H9 (cell line): Measurements from ENCODE around the gene ANTXR2. TPM values are rescaled to one million over a fixed set of nuclear protein-coding genes. Genes with fewer than 3 reads are reported as not detected.

Experiments used
- DNase-seq: peaks from one replicate; pipeline ENCODE4 v3.0.0-alpha.2; 2017
- H2AFZ ChIP-seq: one replicate; pipeline ENCODE4 v1.6.1; 2013; ENCODE audit warnings: mild to moderate bottlenecking, low read length, control low read depth, moderate library complexity
- H2AK5ac ChIP-seq: 2 replicates; pipeline ENCODE4 v1.6.1; 2013; ENCODE audit warnings: low read length, control low read depth, mixed read lengths; ENCODE audit not compliant: insufficient read length
- H2BK120ac ChIP-seq: one replicate; pipeline ENCODE4 v1.6.1; 2013; ENCODE audit warnings: low read depth, mild to moderate bottlenecking, low read length, control low read depth, inconsistent platforms; ENCODE audit not compliant: poor library complexity, severe bottlenecking
- H2BK12ac ChIP-seq: 2 replicates; pipeline ENCODE4 v1.6.1; 2013; ENCODE audit warnings: low read length, control low read depth, mixed read lengths, low read depth; ENCODE audit not compliant: insufficient read length
- H2BK15ac ChIP-seq: 2 replicates; pipeline ENCODE4 v1.6.1; 2013; ENCODE audit warnings: low read depth, low read length, control low read depth
- H2BK20ac ChIP-seq: one replicate; pipeline ENCODE4 v1.6.1; 2013; ENCODE audit warnings: low read depth, mild to moderate bottlenecking, low read length, control low read depth, inconsistent platforms; ENCODE audit not compliant: poor library complexity, severe bottlenecking
- H2BK5ac ChIP-seq: 2 replicates; pipeline ENCODE4 v1.6.1; 2013; ENCODE audit warnings: low read length, control low read depth, mixed read lengths; ENCODE audit not compliant: insufficient read length
- H3K14ac ChIP-seq: 2 replicates; pipeline ENCODE4 v1.6.1; 2013; ENCODE audit warnings: low read length, control low read depth; ENCODE audit not compliant: insufficient read depth
- H3K18ac ChIP-seq: 2 replicates; pipeline ENCODE4 v1.6.1; 2013; ENCODE audit warnings: low read depth, mild to moderate bottlenecking, mixed read lengths, low read length, control low read depth; ENCODE audit not compliant: insufficient read length
- H3K23ac ChIP-seq: 2 replicates; pipeline ENCODE4 v1.6.1; 2013; ENCODE audit warnings: low read length, control low read depth, mixed read lengths, low read depth; ENCODE audit not compliant: insufficient read length
- H3K23me2 ChIP-seq: 2 replicates; pipeline ENCODE4 v1.6.1; 2013; ENCODE audit warnings: low read depth, mild to moderate bottlenecking, mixed read lengths, low read length, control low read depth; ENCODE audit not compliant: insufficient read length, poor library complexity, severe bottlenecking
- H3K27ac ChIP-seq: 2 replicates; pipeline ENCODE4 v1.5.1; 2013; ENCODE audit warnings: low read length, control low read depth, mixed read lengths, low read depth; ENCODE audit not compliant: insufficient read length
- H3K27me3 ChIP-seq: 2 replicates; pipeline ENCODE4 v1.6.1; 2013; ENCODE audit warnings: low read length, control low read depth, inconsistent platforms; ENCODE audit not compliant: insufficient read depth
- H3K4ac ChIP-seq: 2 replicates; pipeline ENCODE4 v1.6.1; 2013; ENCODE audit warnings: low read depth, mild to moderate bottlenecking, control low read depth, inconsistent platforms, low read length, moderate library complexity
- H3K4me1 ChIP-seq: 2 replicates; pipeline ENCODE4 v1.6.1; 2013; ENCODE audit warnings: low read length, control low read depth, inconsistent platforms; ENCODE audit not compliant: insufficient read depth
- H3K4me2 ChIP-seq: 2 replicates; pipeline ENCODE4 v1.6.1; 2013; ENCODE audit warnings: low read length, control low read depth, mixed read lengths; ENCODE audit not compliant: insufficient read length, insufficient read depth
- H3K56ac ChIP-seq: 2 replicates; pipeline ENCODE4 v1.6.1; 2013; ENCODE audit warnings: low read depth, mild to moderate bottlenecking, mixed read lengths, low read length, control low read depth; ENCODE audit not compliant: insufficient read length
- H3K79me1 ChIP-seq: 2 replicates; pipeline ENCODE4 v1.6.1; 2013; ENCODE audit warnings: low read depth, mild to moderate bottlenecking, moderate library complexity, low read length, control low read depth, inconsistent platforms; ENCODE audit not compliant: insufficient read depth, poor library complexity, severe bottlenecking
- H3K79me2 ChIP-seq: 2 replicates; pipeline ENCODE4 v1.6.1; 2013; ENCODE audit warnings: low read length, control low read depth, inconsistent platforms; ENCODE audit not compliant: insufficient read depth
- H3K9ac ChIP-seq: 2 replicates; pipeline ENCODE4 v1.6.1; 2013; ENCODE audit warnings: low read length, control low read depth, mixed read lengths; ENCODE audit not compliant: insufficient read length; ENCODE audit errors: extremely low read depth
- H3K9me3 ChIP-seq: one replicate; pipeline ENCODE4 v1.6.1; 2013; ENCODE audit warnings: low read depth, low read length, inconsistent platforms; ENCODE audit not compliant: control insufficient read depth
- H3T11ph ChIP-seq: one replicate; pipeline ENCODE4 v1.6.1; 2013; ENCODE audit warnings: mild to moderate bottlenecking, low read length, control low read depth, inconsistent platforms
- H4K20me1 ChIP-seq: one replicate; pipeline ENCODE4 v1.6.1; 2013; ENCODE audit not compliant: control insufficient read depth, insufficient read length, insufficient read depth
- H4K5ac ChIP-seq: 2 replicates; pipeline ENCODE4 v1.6.1; 2013; ENCODE audit warnings: low read depth, mild to moderate bottlenecking, mixed read lengths, low read length, control low read depth; ENCODE audit not compliant: insufficient read length
- H4K8ac ChIP-seq: replicated peaks from 2 replicates; pipeline ENCODE4 v1.6.1; 2013; ENCODE audit warnings: low read length, control low read depth, mixed read lengths, low read depth; ENCODE audit not compliant: insufficient read length
- H4K91ac ChIP-seq: 2 replicates; pipeline ENCODE4 v1.6.1; 2013; ENCODE audit warnings: low read depth, mild to moderate bottlenecking, moderate library complexity, mixed read lengths, low read length, control low read depth; ENCODE audit not compliant: insufficient read length
- H3K27ac Mint-ChIP-seq, 3 experiments: 2 replicates in 2 of 3; 3 replicates in 1 of 3; pipeline ENCODE4 v1.8.0; 2020 to 2021; ENCODE audit warnings: mixed read lengths in 3 of 3, mild to moderate bottlenecking in 1 of 3, moderate library complexity in 1 of 3
- H3K27me3 Mint-ChIP-seq: 2 replicates; pipeline ENCODE4 v1.8.0; 2021; ENCODE audit warnings: low read depth, mild to moderate bottlenecking, moderate library complexity, mixed read lengths
- H3K36me3 Mint-ChIP-seq, 3 experiments: 2 replicates in 2 of 3; 3 replicates in 1 of 3; pipeline ENCODE4 v1.8.0; 2020 to 2021; ENCODE audit warnings: low read depth in 3 of 3, mixed read lengths in 3 of 3; ENCODE audit not compliant: insufficient read depth in 1 of 3
- H3K4me1 Mint-ChIP-seq, 2 experiments: 2 replicates each; pipeline ENCODE4 v1.8.0; 2020; ENCODE audit warnings: mixed read lengths in 2 of 2
- H3K4me3 Mint-ChIP-seq, 2 experiments: 2 replicates in 1 of 2; 3 replicates in 1 of 2; pipeline ENCODE4 v1.8.0; 2020 to 2021; ENCODE audit warnings: mild to moderate bottlenecking in 2 of 2, mixed read lengths in 2 of 2, moderate library complexity in 1 of 2
- H3K9me3 Mint-ChIP-seq, 2 experiments: 2 replicates in 1 of 2; 3 replicates in 1 of 2; pipeline ENCODE4 v1.8.0; 2020; ENCODE audit warnings: mild to moderate bottlenecking in 2 of 2, mixed read lengths in 2 of 2, moderate library complexity in 1 of 2
- WGBS: extraction: QIAGEN DNeasy Blood & Tissue Kit; methylation state at CpG from one replicate; pipeline ENCODE4 v1.1.7; 2013; ENCODE audit warnings: missing lambda C conversion rate, low lambda C conversion rate, mixed read lengths; ENCODE audit not compliant: insufficient read length; ENCODE audit errors: extremely low coverage; 5-methylcytosine and 5-hydroxymethylcytosine counted together
- total RNA-seq: library from RNA; stranded (reverse); gene quantifications from 2 replicates; pipeline ENCODE4 v1.2.1, GENCODE V29; 2021
- TF ChIP-seq, protein P1 (sequence below): fragments of 200-600 bp; sonication (generic); conservative IDR thresholded peaks from 3 replicates; pipeline ENCODE4 v1.8.0; 2021; ENCODE audit warnings: antibody characterized with exemption, mild to moderate bottlenecking

Gene ANTXR2
- total RNA-seq, 1 experiment from 2014 or later: 4.7 TPM

DNA sequence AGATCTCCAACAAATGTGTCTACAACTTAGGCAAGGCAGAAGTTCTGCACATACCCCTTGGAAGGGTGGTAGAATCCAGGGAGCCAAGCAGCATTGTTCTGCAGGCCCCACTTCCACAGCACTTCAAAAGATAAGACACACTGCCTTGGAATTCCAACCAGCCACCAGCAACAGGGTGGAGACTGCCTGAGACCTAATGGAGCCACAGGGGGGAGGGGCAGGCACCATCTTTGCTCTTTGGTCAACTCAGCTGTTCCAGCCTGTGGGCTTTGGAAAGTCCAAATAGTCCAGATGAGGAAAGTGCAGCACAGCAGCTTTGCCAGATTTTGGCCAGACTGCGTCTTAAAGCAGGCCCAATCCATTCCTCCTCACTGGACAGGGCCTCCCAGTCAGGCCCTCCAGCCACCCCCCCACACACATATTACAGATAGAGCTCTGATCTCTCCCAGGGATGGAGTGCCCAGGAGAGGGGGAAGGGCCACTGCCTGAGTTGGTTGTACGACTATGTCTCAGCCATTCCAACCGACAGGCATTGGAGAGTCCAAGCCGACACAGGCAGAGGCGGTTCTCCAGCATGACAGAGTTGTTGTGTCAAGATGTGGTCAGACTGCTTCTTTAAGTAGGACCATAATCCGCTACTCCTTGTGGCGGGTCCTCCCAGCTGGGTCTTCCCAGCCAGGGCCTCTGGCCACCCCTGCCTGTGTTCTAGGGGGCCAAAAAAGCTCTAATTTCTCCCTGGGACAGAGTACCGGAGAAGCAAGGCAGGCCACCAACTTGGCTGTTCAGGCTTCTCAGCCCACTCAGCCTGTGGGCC is 42.5 kb upstream of the ANTXR2 start:
- H3K56ac ChIP-seq: no peak overlapping the region
- H2AFZ ChIP-seq: no peak overlapping the region
- Mint-ChIP-seq H3K27me3 (peaks cover 6% of the 10 kb centered on the region), H3K4me3 (no peak overlapping the region; a peak in 1 of 5 replicates), H3K4me1 (no peaks in the 10 kb centered on the region), H3K27ac (no peak overlapping the region), H3K9me3 (peaks cover 0 to 4% of the 10 kb centered on the region in 2 experiments; a peak in 1 of 5 replicates), H3K36me3 (no peaks in the 10 kb centered on the region; a peak in 1 of 7 replicates)
- H2BK12ac ChIP-seq: no peak overlapping the region
- H3K4me2 ChIP-seq: no peak overlapping the region
- no peak overlapping the region for H3K9ac ChIP-seq
- no peaks in the 10 kb centered on the region for H3K9me3 ChIP-seq
- H3T11ph ChIP-seq: no peak overlapping the region
- no peaks in the 10 kb centered on the region for H3K23me2 ChIP-seq
- no peak overlapping the region for H3K27ac ChIP-seq
- DNase-seq: no peak
- H4K8ac ChIP-seq: no peak overlapping the region
- H4K20me1 ChIP-seq: no peaks in the 10 kb centered on the region
- no peaks in the 10 kb centered on the region for H3K4me1 ChIP-seq
- H3K27me3 ChIP-seq: no peaks in the 10 kb centered on the region
- no peak overlapping the region for H2BK20ac ChIP-seq
- no peak overlapping the region for H3K23ac ChIP-seq
- WGBS: no CpG with 5 or more reads among the region's 8 CpGs
- H3K79me2 ChIP-seq: no peaks in the 10 kb centered on the region
- H3K14ac ChIP-seq: no peak overlapping the region
- no peak overlapping the region for H3K4ac ChIP-seq
- H4K5ac ChIP-seq: no peak overlapping the region
- H3K18ac ChIP-seq: no peak overlapping the region
- no peaks in the 10 kb centered on the region for H3K79me1 ChIP-seq
- H2BK15ac ChIP-seq: no peak overlapping the region
- no peak overlapping the region for H4K91ac ChIP-seq
- H2BK120ac ChIP-seq: no peak overlapping the region
- TF ChIP-seq, protein P1, sequence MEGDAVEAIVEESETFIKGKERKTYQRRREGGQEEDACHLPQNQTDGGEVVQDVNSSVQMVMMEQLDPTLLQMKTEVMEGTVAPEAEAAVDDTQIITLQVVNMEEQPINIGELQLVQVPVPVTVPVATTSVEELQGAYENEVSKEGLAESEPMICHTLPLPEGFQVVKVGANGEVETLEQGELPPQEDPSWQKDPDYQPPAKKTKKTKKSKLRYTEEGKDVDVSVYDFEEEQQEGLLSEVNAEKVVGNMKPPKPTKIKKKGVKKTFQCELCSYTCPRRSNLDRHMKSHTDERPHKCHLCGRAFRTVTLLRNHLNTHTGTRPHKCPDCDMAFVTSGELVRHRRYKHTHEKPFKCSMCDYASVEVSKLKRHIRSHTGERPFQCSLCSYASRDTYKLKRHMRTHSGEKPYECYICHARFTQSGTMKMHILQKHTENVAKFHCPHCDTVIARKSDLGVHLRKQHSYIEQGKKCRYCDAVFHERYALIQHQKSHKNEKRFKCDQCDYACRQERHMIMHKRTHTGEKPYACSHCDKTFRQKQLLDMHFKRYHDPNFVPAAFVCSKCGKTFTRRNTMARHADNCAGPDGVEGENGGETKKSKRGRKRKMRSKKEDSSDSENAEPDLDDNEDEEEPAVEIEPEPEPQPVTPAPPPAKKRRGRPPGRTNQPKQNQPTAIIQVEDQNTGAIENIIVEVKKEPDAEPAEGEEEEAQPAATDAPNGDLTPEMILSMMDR: no peak
- H2BK5ac ChIP-seq: no peak overlapping the region
- no peak overlapping the region for H2AK5ac ChIP-seq
